NCI-H510A (cell line): ENCODE results near the gene DIP2C.
"Not testable (repeated sequence)": the region's sequence is repeated elsewhere in the genome, so short reads cannot be mapped to it uniquely, and the experiment has no call there.

Experiments
- DNase-seq: peaks from one replicate; lab custom pipeline; 2025; lab: John Stamatoyannopoulos, UW

DIP2C gene

GRCh38 chr10:610642-611305 lies 78.7 kb downstream of the DIP2C start:
- DNase-seq, result not testable (repeated sequence)

- DNase-seq, result no peak
Measured at GRCh38 chr10:609868-610545, 79.5 kb downstream of the DIP2C start.

GRCh38 chr10:609262-609658 lies 80.2 kb downstream of the DIP2C start:
- DNase-seq, result no peak

GRCh38 chr10:608331-609261 lies 80.9 kb downstream of the DIP2C start:
- DNase-seq, result no peak

- no peak for DNase-seq
Measured at GRCh38 chr10:607545-608185, 81.8 kb downstream of the DIP2C start.

GRCh38 chr10:606762-607544 lies 82.5 kb downstream of the DIP2C start:
- no peak for DNase-seq

- no peak for DNase-seq
Measured at GRCh38 chr10:605632-606325, 83.7 kb downstream of the DIP2C start.

- no peak for DNase-seq
Measured at GRCh38 chr10:604716-605631, 84.5 kb downstream of the DIP2C start.

GRCh38 chr10:603745-604144 lies 85.7 kb downstream of the DIP2C start:
- DNase-seq, result no peak

- DNase-seq, result no peak
Measured at GRCh38 chr10:602391-603005, 87.0 kb downstream of the DIP2C start.

GRCh38 chr10:601660-601963 lies 87.9 kb downstream of the DIP2C start:
- DNase-seq, result no peak

GRCh38 chr10:600876-601659 lies 88.4 kb downstream of the DIP2C start:
- DNase-seq, result no peak

GRCh38 chr10:600234-600633 lies 89.2 kb downstream of the DIP2C start:
- DNase-seq, result no peak

- DNase-seq, result no peak
Measured at GRCh38 chr10:599767-600166, 89.7 kb downstream of the DIP2C start.

GRCh38 chr10:598415-599170 lies 90.9 kb downstream of the DIP2C start:
- no peak for DNase-seq

GRCh38 chr10:597976-598375 lies 91.5 kb downstream of the DIP2C start:
- no peak for DNase-seq

GRCh38 chr10:596725-597345 lies 92.6 kb downstream of the DIP2C start:
- DNase-seq, result no peak
